NCI-H1930 (cell line): ENCODE measurements around the gene KATNIP.
"Not testable (repeated sequence)": the region's sequence is repeated elsewhere in the genome, so short reads cannot be mapped to it uniquely, and the experiment has no call there.

Source experiments
- DNase-seq, 2 experiments: peaks; one replicate each; lab custom pipeline; 2025; lab: John Stamatoyannopoulos, UW

Gene KATNIP

GRCh38 chr16:27538528-27538927, 11.4 kb upstream of the KATNIP start:
- no peak for DNase-seq

- DNase-seq: no peak
Measured at GRCh38 chr16:27539120-27539519, 10.8 kb upstream of the KATNIP start.

- no peak for DNase-seq
Measured at GRCh38 chr16:27539636-27540035, 10.3 kb upstream of the KATNIP start.

GRCh38 chr16:27543801-27544200, 6.1 kb upstream of the KATNIP start:
- no peak for DNase-seq

- DNase-seq: no peak
Measured at GRCh38 chr16:27544671-27545070, 5.3 kb upstream of the KATNIP start.

- DNase-seq: no peak
Measured at GRCh38 chr16:27547134-27547533, 2.8 kb upstream of the KATNIP start.

GRCh38 chr16:27547851-27548250, 2.1 kb upstream of the KATNIP start:
- DNase-seq: no peak

GRCh38 chr16:27549464-27549745, 539 bp upstream of the KATNIP start:
- no peak for DNase-seq

- no peak for DNase-seq
Measured at GRCh38 chr16:27550582-27550920, 607 bp downstream of the KATNIP start.

GRCh38 chr16:27551036-27551435, 1.1 kb downstream of the KATNIP start:
- no peak for DNase-seq

GRCh38 chr16:27556471-27556870, 6.5 kb downstream of the KATNIP start:
- DNase-seq: no peak

- DNase-seq: no peak
Measured at GRCh38 chr16:27558434-27558833, 8.5 kb downstream of the KATNIP start.

- DNase-seq: no peak
Measured at GRCh38 chr16:27558932-27559331, 9.0 kb downstream of the KATNIP start.

- DNase-seq: no peak
Measured at GRCh38 chr16:27561216-27561615, 11.3 kb downstream of the KATNIP start.

GRCh38 chr16:27564224-27564623, 14.3 kb downstream of the KATNIP start:
- DNase-seq: no peak

- no peak for DNase-seq
Measured at GRCh38 chr16:27566417-27566816, 16.5 kb downstream of the KATNIP start.

GRCh38 chr16:27568077-27568476, 18.1 kb downstream of the KATNIP start:
- DNase-seq: no peak

- DNase-seq: not testable (repeated sequence)
Measured at GRCh38 chr16:27570986-27571385, 21.0 kb downstream of the KATNIP start.

GRCh38 chr16:27571433-27572326, 21.7 kb downstream of the KATNIP start:
- no peak for DNase-seq

GRCh38 chr16:27572711-27573110, 22.8 kb downstream of the KATNIP start:
- no peak for DNase-seq

GRCh38 chr16:27576729-27577128, 26.8 kb downstream of the KATNIP start:
- DNase-seq: no peak

GRCh38 chr16:27579087-27579980, 29.4 kb downstream of the KATNIP start:
- DNase-seq: no peak

GRCh38 chr16:27582883-27583282, 32.9 kb downstream of the KATNIP start:
- DNase-seq: no peak
